DND-41 (cell line): Measurements from ENCODE around the gene EHD1.

Experiments
- ATAC-seq: fragments of 200-7000 bp; cut with Tn5 transposase; 3 replicates; pipeline ENCODE4 v1.9.1; 2021; ENCODE audit warnings: low read depth; ENCODE audit not compliant: insufficient read depth
- DNase-seq: peaks from one replicate; pipeline ENCODE4 v3.0.0-alpha.2; 2020
- H2AFZ ChIP-seq: 2 replicates; pipeline ENCODE4 v1.6.0; 2012; ENCODE audit warnings: low read depth, low read length
- H3K27ac ChIP-seq: 2 replicates; pipeline ENCODE4 v1.5.1; 2012; ENCODE audit warnings: low read length, inconsistent platforms
- H3K27me3 ChIP-seq: fragments of 200-600 bp; sonication (generic); 2 replicates; pipeline ENCODE4 v1.6.0; 2012; ENCODE audit warnings: low read length, mild to moderate bottlenecking, inconsistent platforms; ENCODE audit not compliant: insufficient read depth, poor library complexity
- H3K36me3 ChIP-seq: 2 replicates; pipeline ENCODE4 v1.5.1; 2012; ENCODE audit warnings: low read length, inconsistent platforms; ENCODE audit not compliant: insufficient read depth
- H3K4me1 ChIP-seq: 2 replicates; pipeline ENCODE4 v1.5.1; 2012; ENCODE audit warnings: mild to moderate bottlenecking, low read length; ENCODE audit not compliant: insufficient read depth
- H3K4me2 ChIP-seq: 2 replicates; pipeline ENCODE4 v1.6.0; 2012; ENCODE audit warnings: mild to moderate bottlenecking, moderate library complexity, low read length, inconsistent platforms; ENCODE audit not compliant: insufficient read depth
- H3K4me3 ChIP-seq, 2 experiments: fragments of 200-600 bp in 1 of 2; shearing (Covaris generic) in 1 of 2; 2 replicates each; pipeline ENCODE4 v1.5.1; 2012 to 2016; ENCODE audit warnings: inconsistent platforms in 2 of 2, low read length in 2 of 2, mild to moderate bottlenecking in 2 of 2, low read depth in 1 of 2, moderate library complexity in 1 of 2
- H3K79me2 ChIP-seq: 2 replicates; pipeline ENCODE4 v1.6.0; 2012; ENCODE audit warnings: low read length, inconsistent platforms; ENCODE audit not compliant: insufficient read depth
- H3K9ac ChIP-seq: 2 replicates; pipeline ENCODE4 v1.6.0; 2012; ENCODE audit warnings: low read depth, mild to moderate bottlenecking, inconsistent platforms, low read length, moderate library complexity
- H3K9me3 ChIP-seq: 2 replicates; pipeline ENCODE4 v1.5.1; 2012; ENCODE audit warnings: low read length, moderate library complexity, mild to moderate bottlenecking, inconsistent platforms; ENCODE audit not compliant: insufficient read depth, severe bottlenecking
- H4K20me1 ChIP-seq: 2 replicates; pipeline ENCODE4 v1.6.0; 2012; ENCODE audit warnings: low read length; ENCODE audit not compliant: insufficient read depth
- CTCF ChIP-seq: IDR thresholded peaks from 2 replicates; pipeline ENCODE4 v1.5.1; 2012; ENCODE audit warnings: borderline replicate concordance, low read length, moderate library complexity, mild to moderate bottlenecking; ENCODE audit not compliant: poor library complexity, severe bottlenecking; ENCODE audit errors: extremely low read depth
- EZH2 ChIP-seq: IDR thresholded peaks from 3 replicates; pipeline ENCODE4 v1.6.1; 2012; ENCODE audit warnings: borderline replicate concordance, low read depth, mild to moderate bottlenecking, moderate library complexity, low read length, inconsistent platforms; ENCODE audit not compliant: severe bottlenecking

The EHD1 gene

DNA sequence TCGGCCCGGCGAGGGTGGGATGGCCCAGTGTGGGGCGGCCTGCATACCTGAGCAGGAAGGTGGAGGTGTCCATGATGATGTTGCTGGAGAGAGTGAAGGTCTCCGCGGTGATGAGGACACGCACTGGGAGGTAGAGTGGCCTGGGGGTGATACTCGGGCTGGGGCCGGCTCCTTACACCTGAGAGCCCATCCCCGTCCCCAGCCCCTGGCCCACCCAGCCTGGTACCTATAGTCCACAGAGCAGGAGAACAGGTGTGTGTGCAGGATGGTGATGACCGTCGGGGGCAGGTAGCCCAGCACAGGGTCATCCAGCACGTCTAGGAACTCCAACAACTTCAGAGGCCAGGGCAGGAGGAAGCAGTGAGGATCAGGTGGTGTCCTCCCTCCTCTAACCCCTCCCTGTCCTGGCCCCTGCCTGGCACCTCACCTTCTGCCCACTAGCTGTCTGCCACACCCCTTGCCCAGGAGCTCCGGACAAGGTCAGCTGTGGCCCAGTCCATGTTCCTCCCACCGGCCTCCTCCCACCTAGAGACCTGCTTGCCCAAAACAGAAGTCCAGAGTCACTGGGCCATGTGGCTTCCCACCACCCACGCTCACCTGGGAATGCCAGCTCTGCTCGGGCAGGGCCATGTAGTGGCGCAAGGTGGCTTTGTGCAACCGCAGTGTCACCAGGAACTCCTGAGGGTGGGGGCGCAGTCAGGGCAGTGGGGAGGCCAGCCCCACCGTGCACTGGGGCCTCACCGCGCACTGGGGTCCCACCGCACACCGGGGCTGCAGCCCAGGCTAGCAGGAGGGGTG lies 27.3 kb upstream of the EHD1 start:
- Histone ChIP-seq H2AFZ (no peak overlapping the region), H3K9ac (no peak overlapping the region), H3K4me2 (no peak overlapping the region), H3K4me3 (no peak overlapping the region), H3K27ac (no peak overlapping the region), H4K20me1 (no peaks in the 10 kb centered on the region; the same call in 1 of the 2 replicates), H3K36me3 (peaks cover 81% of the 10 kb centered on the region), H3K79me2 (no peaks in the 10 kb centered on the region), H3K9me3 (no peaks in the 10 kb centered on the region), H3K4me1 (no peaks in the 10 kb centered on the region), H3K27me3 (no peaks in the 10 kb centered on the region)
- DNase-seq (no peak), ATAC-seq (no peak)
- TF ChIP-seq EZH2, result no peak
- no peak for TF ChIP-seq CTCF

- H3K9ac ChIP-seq, result no peak overlapping the region
- H2AFZ ChIP-seq, result no peak overlapping the region
- H3K4me1 ChIP-seq, result no peaks in the 10 kb centered on the region
- no peaks in the 10 kb centered on the region for H3K79me2 ChIP-seq
- DNase-seq (no peak), ATAC-seq (no peak)
- H3K27me3 ChIP-seq, result no peaks in the 10 kb centered on the region
- no peak overlapping the region for H3K4me2 ChIP-seq
- no peaks in the 10 kb centered on the region for H3K9me3 ChIP-seq
- no peak overlapping the region for H3K4me3 ChIP-seq
- H3K27ac ChIP-seq, result no peak overlapping the region
- H3K36me3 ChIP-seq, result peaks cover 72% of the 10 kb centered on the region
- H4K20me1 ChIP-seq, result no peaks in the 10 kb centered on the region; the same call in 1 of the 2 replicates
- TF ChIP-seq EZH2 (no peak), CTCF (no peak)
These were observed 24.9 kb upstream of the EHD1 start for GRCh38 chr11:64903291-64903833.

GRCh38 chr11:64902102-64902900 lies 23.9 kb upstream of the EHD1 start:
- H4K20me1 ChIP-seq, result no peaks in the 10 kb centered on the region; the same call in 1 of the 2 replicates
- TF ChIP-seq EZH2 (no peak), CTCF (no peak)
- H3K36me3 ChIP-seq, result peaks cover 73% of the 10 kb centered on the region
- DNase-seq (no peak), ATAC-seq (no peak)
- no peaks in the 10 kb centered on the region for H3K9me3 ChIP-seq
- no peak overlapping the region for H2AFZ ChIP-seq
- no peak overlapping the region for H3K4me2 ChIP-seq
- H3K4me3 ChIP-seq, result no peak overlapping the region
- no peak overlapping the region for H3K27ac ChIP-seq
- H3K9ac ChIP-seq, result no peak overlapping the region
- H3K27me3 ChIP-seq, result no peaks in the 10 kb centered on the region
- no peaks in the 10 kb centered on the region for H3K79me2 ChIP-seq
- H3K4me1 ChIP-seq, result no peaks in the 10 kb centered on the region
